ENCODE measurements around the gene CHST12.

The CHST12 gene

DNA sequence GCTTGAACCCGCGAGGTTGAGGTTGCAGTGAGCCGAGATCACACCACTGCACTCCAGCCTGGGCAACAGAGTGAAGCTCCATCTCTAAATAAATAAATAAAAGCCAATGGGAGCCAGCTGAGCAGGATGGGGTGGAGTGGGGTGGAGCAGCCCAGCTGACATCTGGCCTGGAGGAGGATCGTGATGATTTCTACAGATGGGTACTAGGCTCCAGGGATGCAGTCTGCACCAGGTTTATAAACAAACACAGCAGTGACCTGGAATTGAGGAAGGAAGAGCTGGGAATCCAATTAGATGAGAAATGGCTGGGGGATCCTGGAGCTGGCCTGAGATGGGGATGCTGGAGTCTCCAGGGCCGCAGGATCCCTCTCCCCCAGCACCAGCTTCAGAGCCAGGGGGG is 80.1 kb downstream of the CHST12 start:
- no peak for DNase-seq

DNA sequence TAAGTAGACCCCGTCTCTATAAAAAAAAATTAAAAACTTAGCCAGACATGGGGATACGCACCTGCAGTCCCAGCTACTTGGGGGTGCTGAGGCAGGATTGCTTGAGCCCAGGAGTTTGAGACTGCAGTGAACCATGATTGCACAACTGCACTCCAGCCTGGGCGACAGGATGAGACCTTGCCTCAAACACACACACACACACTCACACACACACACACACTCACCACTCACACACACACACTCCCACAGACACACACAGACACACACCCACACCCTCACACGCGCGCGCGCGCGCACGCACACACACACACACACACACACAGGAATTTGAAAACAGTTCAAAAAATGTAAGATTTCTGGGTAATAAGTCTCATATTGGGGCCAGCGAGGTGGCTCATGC is 81.5 kb downstream of the CHST12 start:
- no peak for DNase-seq

DNA sequence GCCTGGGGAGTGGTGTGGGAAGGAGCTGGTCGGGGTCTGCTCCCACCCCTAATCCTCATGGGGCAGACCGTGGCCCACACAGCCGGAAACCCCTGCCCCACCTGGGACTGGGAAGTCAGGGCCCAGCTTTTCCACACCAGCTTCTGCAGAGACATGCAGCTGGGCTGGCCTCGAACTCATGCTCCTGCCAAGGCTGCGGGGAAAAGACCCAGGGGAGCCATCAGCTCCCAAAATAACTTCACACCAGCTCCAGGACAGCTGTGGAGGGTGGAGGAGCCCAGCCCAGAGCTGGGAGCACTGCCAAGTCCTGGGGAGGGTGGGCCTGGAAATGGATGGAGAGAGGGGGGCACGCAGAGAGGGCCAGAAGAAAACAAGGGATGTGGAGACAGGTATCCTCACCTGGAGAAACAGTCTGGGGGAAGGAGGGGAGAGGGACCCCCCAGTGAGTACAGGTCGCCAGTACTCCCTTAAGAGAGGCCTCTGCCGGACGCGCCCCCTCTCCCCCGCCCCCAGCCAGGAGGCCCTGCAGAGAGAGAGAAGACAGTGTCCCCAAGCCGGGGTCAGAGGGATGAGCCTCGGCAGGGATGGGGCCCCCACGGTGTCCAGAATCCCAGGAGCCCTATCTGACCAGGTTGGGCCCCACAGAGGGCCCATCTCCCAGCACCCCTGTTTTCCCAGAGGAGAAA is 84.3 kb downstream of the CHST12 start:
- peak; percentile 43 for DNase-seq

DNA sequence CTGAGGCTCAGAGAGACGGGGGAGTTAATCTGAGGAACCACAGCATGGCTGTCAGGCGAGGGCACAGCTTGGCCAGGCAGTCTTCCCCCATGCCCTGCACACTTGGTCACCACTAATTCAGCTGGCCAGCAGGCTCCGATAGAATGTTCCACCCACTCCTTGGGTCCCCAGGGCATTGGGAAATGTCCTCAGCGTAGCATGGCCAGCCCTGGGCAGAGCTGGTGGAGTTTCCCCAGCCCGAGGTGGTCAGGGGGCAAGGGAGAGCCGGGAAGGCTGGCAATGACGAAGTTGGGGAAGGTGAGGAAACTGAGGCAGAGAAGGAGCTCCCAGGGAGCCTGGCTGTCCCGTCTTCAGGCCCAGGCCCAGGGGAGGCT is 84.8 kb downstream of the CHST12 start:
- no peak for DNase-seq

DNA sequence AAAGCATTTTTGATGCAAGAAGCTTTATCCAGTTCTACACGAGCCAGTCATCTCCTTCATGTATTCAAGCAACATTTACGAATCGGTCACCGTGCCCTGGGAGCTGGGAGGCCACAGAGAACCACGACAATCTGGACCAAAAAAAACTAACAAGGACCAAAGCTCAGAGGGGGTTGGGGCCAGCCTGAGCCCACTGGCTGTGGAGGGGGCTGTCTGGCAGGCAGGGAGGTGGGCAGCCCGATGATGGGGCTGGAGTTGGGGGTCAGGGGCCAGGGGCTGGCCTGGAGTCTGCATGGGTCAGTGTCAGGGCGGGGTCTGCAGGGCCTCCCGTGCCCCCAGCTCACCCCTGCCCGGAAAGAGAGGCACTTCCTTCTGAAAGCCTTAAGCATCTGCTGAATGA is 85.3 kb downstream of the CHST12 start:
- no peak for DNase-seq

DNA sequence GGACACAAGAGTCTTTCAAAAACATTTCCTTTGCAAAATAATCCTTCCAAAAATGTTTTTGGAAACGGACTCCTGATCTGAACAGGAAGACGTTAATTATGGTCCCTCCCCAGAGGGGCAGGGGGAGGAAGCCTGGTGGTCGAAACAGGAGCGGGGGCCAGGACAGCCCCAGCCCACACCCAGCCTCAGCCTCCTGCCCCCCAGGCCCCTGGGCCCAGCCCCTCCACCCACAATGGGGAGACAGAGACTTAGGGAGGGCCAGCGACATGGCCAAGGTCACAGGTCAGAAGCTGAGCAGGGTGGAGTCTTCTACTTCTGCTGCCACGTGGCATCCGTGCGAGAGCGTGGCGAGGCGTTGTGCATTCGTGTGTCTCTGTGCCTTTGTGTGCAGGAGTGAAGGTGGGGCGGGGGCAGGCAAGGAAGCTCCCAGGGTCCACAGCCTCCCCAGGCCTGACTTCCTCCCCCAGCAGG is 86.8 kb downstream of the CHST12 start:
- no peak for DNase-seq

DNA sequence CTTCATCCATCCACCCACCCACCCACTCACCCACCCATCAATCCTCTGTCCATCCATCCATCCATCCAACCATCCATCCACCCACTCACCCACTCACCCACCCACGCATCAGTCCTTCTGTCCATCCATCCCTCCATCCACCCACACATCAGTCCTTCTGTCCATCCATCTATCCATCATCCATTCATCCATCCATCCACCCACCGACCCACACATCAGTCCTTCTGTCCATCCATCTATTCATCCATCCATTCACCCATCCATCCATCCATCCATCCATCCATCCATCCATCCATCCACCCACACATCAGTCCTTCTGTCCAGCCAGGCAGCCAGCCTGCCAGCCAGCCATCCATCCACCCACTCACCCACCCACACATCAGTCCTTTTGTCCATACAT is 88.6 kb downstream of the CHST12 start:
- no peak for DNase-seq

DNA sequence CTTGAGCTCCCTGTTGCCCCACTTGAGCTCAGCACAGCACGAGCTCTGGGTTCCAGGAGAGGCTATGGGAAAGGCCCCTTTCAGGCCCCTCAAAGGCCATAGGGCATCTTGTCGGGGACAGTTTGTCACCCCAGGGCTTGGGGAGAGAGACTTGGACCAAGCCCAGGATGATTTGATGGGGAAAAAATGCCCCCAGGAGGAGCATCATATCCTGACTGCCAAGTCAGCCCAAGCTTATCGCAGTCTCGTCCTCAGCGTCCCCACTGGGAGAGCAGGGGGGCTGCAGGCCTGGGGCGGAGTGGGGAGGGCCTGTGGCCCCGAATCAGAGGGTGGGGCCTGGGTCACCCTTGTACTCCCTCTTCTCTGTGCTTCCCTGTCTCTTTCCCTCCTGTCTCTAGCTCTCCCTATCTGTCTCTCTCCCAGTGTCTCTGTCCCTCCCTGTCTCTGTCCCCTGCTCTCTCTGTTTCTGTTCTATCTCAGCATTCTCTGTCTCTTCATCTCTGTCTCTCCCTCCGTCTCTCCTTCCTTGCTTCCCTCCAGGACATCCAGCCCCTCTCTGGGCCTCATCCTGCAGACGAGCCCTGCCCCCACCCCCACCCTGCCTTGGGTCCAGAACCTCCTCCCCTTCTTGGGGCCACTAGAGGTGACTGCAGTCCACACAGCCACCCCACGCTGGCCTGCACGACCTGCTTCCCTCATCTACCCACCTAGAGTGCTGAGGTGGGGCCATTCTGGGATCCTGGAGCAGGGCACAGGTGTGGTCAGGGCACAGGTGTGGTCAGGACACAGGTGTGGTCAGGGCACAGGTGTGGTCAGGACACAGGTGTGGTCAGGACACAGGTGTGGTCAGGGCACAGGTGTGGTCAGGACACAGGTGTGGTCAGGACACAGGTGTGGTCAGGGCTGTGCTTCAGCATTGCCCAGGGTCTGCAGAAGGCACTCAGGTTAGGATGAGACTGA is 90.1 kb downstream of the CHST12 start:
- peak; percentile 26 for DNase-seq

DNA sequence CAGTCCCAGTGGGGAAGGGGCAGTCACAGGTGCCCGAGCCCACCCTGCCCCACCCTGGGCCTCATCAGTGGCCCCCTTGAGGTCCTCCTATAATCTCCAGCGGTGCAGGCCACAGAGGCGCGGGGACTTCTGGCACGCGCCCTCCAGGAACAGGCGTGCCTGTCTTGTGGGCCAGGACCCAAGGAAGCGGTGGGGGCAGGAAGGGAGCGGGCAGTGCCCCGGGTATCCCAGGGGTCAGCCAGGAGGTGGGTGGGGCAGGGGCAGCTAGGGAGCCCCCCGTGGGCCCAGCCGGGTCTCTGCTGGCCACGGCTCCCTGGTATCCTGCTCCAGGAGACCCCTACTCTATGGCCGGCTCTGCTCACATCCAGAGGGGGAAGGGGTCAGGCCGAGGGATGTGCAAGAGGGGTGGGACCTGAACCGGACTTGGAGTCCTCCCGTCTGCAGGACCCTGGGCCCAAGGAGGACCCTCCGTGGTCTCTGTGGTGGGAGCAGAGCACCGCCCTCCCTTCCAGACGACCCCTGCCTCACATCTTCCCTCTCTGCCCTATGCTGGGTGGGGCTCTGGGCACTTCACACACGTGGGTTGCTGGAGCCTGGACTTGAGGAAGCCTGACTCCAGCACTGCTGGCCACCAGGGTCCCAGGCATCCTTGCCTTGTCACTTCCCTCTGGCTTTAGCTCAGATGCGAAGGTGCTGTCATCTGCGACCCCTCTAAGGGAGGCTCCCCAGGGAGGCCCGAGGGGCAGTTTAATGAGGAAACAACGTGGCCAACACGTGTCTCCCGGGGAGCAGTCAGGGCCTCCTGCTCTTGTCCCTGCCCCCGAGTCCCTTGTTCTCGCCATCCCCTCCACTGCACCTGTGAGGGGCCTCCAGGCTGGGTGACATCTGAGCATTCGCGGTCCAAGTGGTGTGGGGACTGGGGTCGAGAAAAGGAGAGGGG is 91.0 kb downstream of the CHST12 start:
- no peak for DNase-seq

DNA sequence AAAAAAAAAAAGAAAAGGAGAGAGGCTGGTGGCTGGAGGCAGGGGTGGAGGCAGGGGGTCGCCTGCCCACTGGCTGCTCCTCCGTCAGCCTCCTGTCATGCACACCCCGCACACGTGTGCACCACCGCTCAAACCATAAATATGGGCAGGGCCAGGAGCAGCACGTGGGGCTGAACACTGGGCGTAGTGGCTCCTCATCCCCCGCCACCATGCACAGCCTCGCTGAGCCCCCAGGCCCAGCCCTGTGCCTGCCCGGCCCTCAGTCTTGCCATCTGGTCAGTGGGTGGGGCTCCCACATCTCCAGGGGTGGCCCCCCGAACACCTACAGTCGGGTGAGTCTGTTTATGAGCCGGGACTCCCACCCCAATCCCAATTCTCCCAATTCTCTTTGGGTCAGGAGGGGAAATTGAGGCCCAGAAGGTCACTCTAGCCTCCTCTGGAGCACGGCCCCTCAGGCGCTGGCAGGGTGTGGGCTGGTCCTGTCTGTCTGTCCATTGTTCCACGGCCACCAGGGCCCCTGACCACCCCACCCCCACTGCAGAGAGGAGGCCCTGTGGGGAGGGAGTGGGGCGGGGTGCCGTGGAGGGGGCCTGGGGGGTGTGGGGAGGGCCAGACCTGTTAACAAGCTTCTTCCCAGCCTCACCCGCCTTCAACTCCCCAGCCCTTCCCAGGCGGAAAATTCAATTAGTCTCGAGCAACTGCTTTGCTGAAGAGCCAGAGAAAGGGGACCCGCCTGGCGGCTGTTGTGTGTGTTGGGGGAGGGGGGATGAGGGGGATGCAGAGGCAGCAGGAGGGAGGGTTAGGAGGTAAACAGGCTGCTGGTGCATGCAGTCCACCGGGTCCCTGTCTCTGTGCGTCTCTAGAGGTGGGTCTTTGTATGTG is 92.2 kb downstream of the CHST12 start:
- DNase-seq = no peak

DNA sequence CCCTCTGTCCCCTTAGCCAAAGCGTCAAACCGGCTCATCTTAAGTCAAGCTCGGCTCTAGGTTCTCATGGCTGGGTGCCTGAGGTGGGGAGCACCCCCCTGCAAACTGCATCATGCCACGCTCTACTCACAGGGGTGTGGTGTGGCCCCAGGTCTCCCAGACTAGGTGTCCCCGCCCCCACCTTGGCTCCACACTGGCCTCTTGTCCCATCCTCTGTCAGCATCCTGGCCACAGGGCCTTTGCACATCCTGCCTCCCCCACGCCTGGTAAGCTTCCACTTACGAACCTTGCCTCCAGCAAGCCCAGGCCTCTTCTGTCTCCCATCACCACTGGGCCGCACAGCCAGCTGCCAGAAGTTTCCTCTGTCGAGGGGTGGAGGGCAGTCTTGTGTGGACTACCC is 93.0 kb downstream of the CHST12 start:
- no peak for DNase-seq

DNA sequence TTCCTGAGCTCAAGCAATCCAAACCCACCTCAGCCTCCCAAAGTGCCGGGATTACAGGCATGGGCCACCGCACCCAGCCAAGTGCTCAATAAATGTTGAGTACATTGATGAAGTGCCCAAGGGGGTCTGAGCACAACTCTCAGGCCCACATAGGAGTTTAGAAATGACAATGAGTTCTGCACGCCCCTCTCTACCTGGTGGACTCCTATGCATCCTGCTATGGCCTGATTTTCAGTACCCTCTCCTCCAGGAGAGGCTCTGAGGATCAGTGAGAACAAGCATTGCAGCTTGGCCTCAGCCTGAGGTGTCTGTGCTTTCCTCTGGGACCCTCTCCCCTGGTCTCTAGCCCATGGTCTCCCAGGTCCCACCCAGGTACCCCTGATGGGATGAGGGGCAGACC is 93.7 kb downstream of the CHST12 start:
- DNase-seq = no peak

DNA sequence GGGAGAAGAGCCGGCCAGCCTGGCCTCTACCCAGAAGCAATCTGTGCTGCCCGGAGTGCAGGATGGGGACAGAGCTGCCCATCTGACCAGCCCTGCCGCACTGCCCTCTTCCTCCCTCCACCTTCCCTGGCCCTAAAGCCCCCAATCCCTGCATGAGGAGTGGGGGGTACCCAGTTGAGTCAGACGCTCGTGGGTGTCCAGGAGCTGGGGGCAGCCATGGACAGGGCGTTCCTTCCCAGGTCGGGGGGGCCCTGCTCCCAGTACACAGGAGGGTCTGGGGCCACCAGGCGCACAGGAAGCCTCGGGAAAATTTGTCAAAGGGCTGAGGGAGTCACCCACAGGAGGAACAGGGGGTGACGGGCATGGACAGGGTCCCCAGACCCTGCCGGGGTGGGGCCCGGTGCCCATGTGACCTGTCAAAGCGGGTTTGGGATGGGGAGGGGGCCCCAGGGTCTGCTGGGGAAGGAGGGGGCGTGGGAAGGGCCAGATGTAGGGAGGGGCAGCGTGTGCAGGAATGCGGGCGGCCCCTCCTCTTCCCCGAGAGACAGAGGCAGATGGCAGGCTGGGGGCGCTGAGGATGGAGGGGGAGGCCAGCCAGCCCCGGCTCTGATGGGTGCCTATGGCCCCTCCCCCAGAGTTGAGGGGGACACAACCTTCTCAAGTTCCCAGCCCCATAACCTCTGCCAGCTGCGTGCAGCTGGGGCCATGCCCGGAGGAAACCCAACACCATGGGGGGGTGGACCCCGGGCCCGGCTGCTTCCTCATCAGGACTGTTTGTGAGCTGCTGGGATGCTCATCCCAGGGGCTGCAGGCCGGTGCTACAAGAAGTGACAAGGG is 94.3 kb downstream of the CHST12 start:
- DNase-seq = no peak
